Measurements from ENCODE around the gene UMAD1.
"Not testable (repeated sequence)": the region's sequence is repeated elsewhere in the genome, so short reads cannot be mapped to it uniquely, and the experiment has no call there.

Gene UMAD1

GRCh38 chr7:7808156-7808555 lies 167.6 kb downstream of the UMAD1 start:
- DNase-seq: no peak

- DNase-seq: no peak
These were observed 168.1 kb downstream of the UMAD1 start for GRCh38 chr7:7808626-7809025.

- DNase-seq: no peak
These were observed 169.8 kb downstream of the UMAD1 start for GRCh38 chr7:7810380-7810779.

GRCh38 chr7:7810826-7811225 lies 170.3 kb downstream of the UMAD1 start:
- DNase-seq: no peak

- DNase-seq: no peak
These were observed 171.6 kb downstream of the UMAD1 start for GRCh38 chr7:7812112-7812511.

- no peak for DNase-seq
These were observed 174.8 kb downstream of the UMAD1 start for GRCh38 chr7:7815395-7815794.

GRCh38 chr7:7816084-7816483 lies 175.5 kb downstream of the UMAD1 start:
- no peak for DNase-seq

GRCh38 chr7:7816816-7817536 lies 176.4 kb downstream of the UMAD1 start:
- DNase-seq: no peak

- DNase-seq: no peak
These were observed 177.2 kb downstream of the UMAD1 start for GRCh38 chr7:7817748-7818147.

GRCh38 chr7:7818179-7818578 lies 177.6 kb downstream of the UMAD1 start:
- not testable (repeated sequence) for DNase-seq

- DNase-seq: no peak
These were observed 179.1 kb downstream of the UMAD1 start for GRCh38 chr7:7819442-7820247.

GRCh38 chr7:7820409-7820808 lies 179.9 kb downstream of the UMAD1 start:
- no peak for DNase-seq

- no peak for DNase-seq
These were observed 180.4 kb downstream of the UMAD1 start for GRCh38 chr7:7820939-7821338.

- no peak for DNase-seq
These were observed 181.0 kb downstream of the UMAD1 start for GRCh38 chr7:7821517-7821916.

- not testable (repeated sequence) for DNase-seq
These were observed 184.7 kb downstream of the UMAD1 start for GRCh38 chr7:7825294-7825693.

GRCh38 chr7:7829667-7830066 lies 189.1 kb downstream of the UMAD1 start:
- DNase-seq: no peak

- no peak for DNase-seq
These were observed 189.7 kb downstream of the UMAD1 start for GRCh38 chr7:7830122-7830878.

- DNase-seq: no peak
These were observed 192.0 kb downstream of the UMAD1 start for GRCh38 chr7:7832518-7832917.

- DNase-seq: no peak
These were observed 194.2 kb downstream of the UMAD1 start for GRCh38 chr7:7834761-7835160.

- DNase-seq: no peak
These were observed 200.5 kb downstream of the UMAD1 start for GRCh38 chr7:7841027-7841426.

- no peak for DNase-seq
These were observed 202.7 kb downstream of the UMAD1 start for GRCh38 chr7:7843240-7843639.

- no peak for DNase-seq
These were observed 203.4 kb downstream of the UMAD1 start for GRCh38 chr7:7843972-7844371.

GRCh38 chr7:7848246-7848645 lies 207.7 kb downstream of the UMAD1 start:
- no peak for DNase-seq

GRCh38 chr7:7848892-7849291 lies 208.3 kb downstream of the UMAD1 start:
- DNase-seq: no peak

Measured in Kasumi-1 (cell line).